Endodermal cell (in vitro differentiated cells): ENCODE results near the gene SLC27A2. TPM values are rescaled to one million over a fixed set of nuclear protein-coding genes. Genes with fewer than 3 reads are reported as not detected.

Experiments
- DNase-seq: peaks from one replicate; pipeline ENCODE4 v3.0.0-alpha.2; 2017
- H3K27ac ChIP-seq: 2 replicates; pipeline ENCODE4 v1.5.1; 2013; ENCODE audit warnings: mild to moderate bottlenecking, low read depth, low read length, moderate library complexity
- H3K27me3 ChIP-seq: 2 replicates; pipeline ENCODE4 v1.6.1; 2013; ENCODE audit warnings: mild to moderate bottlenecking, low read length, moderate library complexity; ENCODE audit not compliant: insufficient read depth, control insufficient read depth, poor library complexity, severe bottlenecking
- H3K36me3 ChIP-seq: 2 replicates; pipeline ENCODE4 v1.7.0; 2013; ENCODE audit warnings: mild to moderate bottlenecking, low read length, moderate library complexity; ENCODE audit not compliant: control insufficient read depth, insufficient read depth
- H3K4me1 ChIP-seq: one replicate; pipeline ENCODE4 v1.7.0; 2013; ENCODE audit warnings: low read length; ENCODE audit not compliant: control insufficient read depth, insufficient read depth
- H3K4me3 ChIP-seq: 2 replicates; pipeline ENCODE4 v1.5.1; 2013; ENCODE audit warnings: mild to moderate bottlenecking, low read length, moderate library complexity
- H3K9ac ChIP-seq: 2 replicates; pipeline ENCODE4 v1.6.1; 2013; ENCODE audit warnings: mild to moderate bottlenecking, low read length, moderate library complexity; ENCODE audit not compliant: poor library complexity, severe bottlenecking; ENCODE audit errors: extremely low read depth
- H3K9me3 ChIP-seq: 2 replicates; pipeline ENCODE4 v1.6.1; 2013; ENCODE audit warnings: mild to moderate bottlenecking, low read length, moderate library complexity; ENCODE audit not compliant: control insufficient read depth
- H3K27ac Mint-ChIP-seq: 2 replicates; pipeline ENCODE4 v1.8.0; 2020; ENCODE audit warnings: mixed read lengths
- H3K27me3 Mint-ChIP-seq: 2 replicates; pipeline ENCODE4 v1.8.0; 2021; ENCODE audit warnings: mild to moderate bottlenecking, mixed read lengths; ENCODE audit not compliant: insufficient read depth
- H3K36me3 Mint-ChIP-seq: 2 replicates; pipeline ENCODE4 v1.8.0; 2020; ENCODE audit warnings: low read depth, mixed read lengths
- H3K4me1 Mint-ChIP-seq: 2 replicates; pipeline ENCODE4 v1.8.0; 2020; ENCODE audit warnings: mixed read lengths
- H3K4me3 Mint-ChIP-seq: 2 replicates; pipeline ENCODE4 v1.8.0; 2020; ENCODE audit warnings: mild to moderate bottlenecking, moderate library complexity, mixed read lengths
- H3K9me3 Mint-ChIP-seq: 2 replicates; pipeline ENCODE4 v1.8.0; 2020; ENCODE audit warnings: mild to moderate bottlenecking, mixed read lengths
- CTCF ChIP-seq: fragments of 200-600 bp; sonication (generic); conservative IDR thresholded peaks from 2 replicates; pipeline ENCODE4 v1.5.0; 2021; ENCODE audit warnings: antibody characterized with exemption, mild to moderate bottlenecking
- WGBS, 2 experiments: methylation state at CpG; one replicate each; pipeline versions ENCODE4 v1.1.5 to v1.1.7; 2013; ENCODE audit warnings: missing lambda C conversion rate in 2 of 2, mixed read lengths in 1 of 2; ENCODE audit not compliant: insufficient coverage in 1 of 2, insufficient read length in 1 of 2; 5-methylcytosine and 5-hydroxymethylcytosine counted together
- total RNA-seq, 2 donors: library from RNA; stranded (reverse); fragmentation: NEBNext Ultra II Directional in 1 of 2; extraction: Animal tissue kit (Norgen Biotek cat#: 25700) in 1 of 2; gene quantifications; 2 replicates in 1 of 2; 3 replicates in 1 of 2; pipeline ENCODE4 v1.2.1, GENCODE V29; 2021

Gene SLC27A2
- total RNA-seq, 2 donors from 2014 or later = 4.0 to 6.8 TPM

- Histone ChIP-seq H3K4me1 (peaks cover 3% of the 10 kb centered on the region), H3K27me3 (no peaks in the 10 kb centered on the region), H3K9me3 (peaks cover 3% of the 10 kb centered on the region), H3K4me3 (no peak overlapping the region), H3K9ac (no peak overlapping the region), H3K36me3 (no peaks in the 10 kb centered on the region), H3K27ac (no peak overlapping the region)
- peaks cover 2% of the 10 kb centered on the region for H3K4me1 Mint-ChIP-seq
- H3K36me3 Mint-ChIP-seq = no peaks in the 10 kb centered on the region
- WGBS, 2 experiments = 63 to 91% methylated on average over 1 of the region's 1 CpG
- no peak for DNase-seq
- no peak for TF ChIP-seq CTCF
- peaks cover 3% of the 10 kb centered on the region for H3K9me3 Mint-ChIP-seq
- H3K27me3 Mint-ChIP-seq = no peaks in the 10 kb centered on the region
- no peak overlapping the region for H3K27ac Mint-ChIP-seq
- no peak overlapping the region for H3K4me3 Mint-ChIP-seq
Observed at GRCh38 chr15:50149090-50149489, 32.9 kb upstream of the SLC27A2 start.

GRCh38 chr15:50150349-50150748, 31.6 kb upstream of the SLC27A2 start:
- no peak overlapping the region for H3K27ac ChIP-seq
- H3K4me1 ChIP-seq = peaks cover 3% of the 10 kb centered on the region
- DNase-seq = no peak
- no peak overlapping the region for H3K9ac ChIP-seq
- no peaks in the 10 kb centered on the region for H3K36me3 ChIP-seq
- H3K9me3 ChIP-seq = no peaks in the 10 kb centered on the region
- Mint-ChIP-seq H3K36me3 (no peaks in the 10 kb centered on the region), H3K27me3 (no peaks in the 10 kb centered on the region), H3K9me3 (no peaks in the 10 kb centered on the region), H3K27ac (no peak overlapping the region), H3K4me1 (peaks cover 2% of the 10 kb centered on the region), H3K4me3 (no peak overlapping the region)
- WGBS, 2 experiments = 93 to 100% methylated on average over 2 to 3 of the region's 3 CpGs
- H3K27me3 ChIP-seq = no peaks in the 10 kb centered on the region
- TF ChIP-seq CTCF = no peak
- H3K4me3 ChIP-seq = no peak overlapping the region

GRCh38 chr15:50150851-50151250, 31.1 kb upstream of the SLC27A2 start:
- Histone ChIP-seq H3K27ac (no peak overlapping the region), H3K4me1 (peaks cover 3% of the 10 kb centered on the region), H3K9ac (no peak overlapping the region), H3K36me3 (no peaks in the 10 kb centered on the region), H3K27me3 (no peaks in the 10 kb centered on the region), H3K9me3 (no peaks in the 10 kb centered on the region), H3K4me3 (no peak overlapping the region)
- peaks cover 2% of the 10 kb centered on the region for H3K9me3 Mint-ChIP-seq
- no peak overlapping the region for H3K4me3 Mint-ChIP-seq
- H3K27me3 Mint-ChIP-seq = no peaks in the 10 kb centered on the region
- no peak overlapping the region for H3K27ac Mint-ChIP-seq
- TF ChIP-seq CTCF = no peak
- H3K36me3 Mint-ChIP-seq = no peaks in the 10 kb centered on the region
- no peak for DNase-seq
- peaks cover 2% of the 10 kb centered on the region for H3K4me1 Mint-ChIP-seq
